GM18861 (cell line): ENCODE measurements around the gene ADAMTS15.

ENCODE experiments used
- ATAC-seq: cut with Tn5 transposase; IDR thresholded peaks from one replicate; pipeline ENCODE4 v1.9.1; 2021; ENCODE audit not compliant: unreplicated experiment

ADAMTS15 gene

DNA sequence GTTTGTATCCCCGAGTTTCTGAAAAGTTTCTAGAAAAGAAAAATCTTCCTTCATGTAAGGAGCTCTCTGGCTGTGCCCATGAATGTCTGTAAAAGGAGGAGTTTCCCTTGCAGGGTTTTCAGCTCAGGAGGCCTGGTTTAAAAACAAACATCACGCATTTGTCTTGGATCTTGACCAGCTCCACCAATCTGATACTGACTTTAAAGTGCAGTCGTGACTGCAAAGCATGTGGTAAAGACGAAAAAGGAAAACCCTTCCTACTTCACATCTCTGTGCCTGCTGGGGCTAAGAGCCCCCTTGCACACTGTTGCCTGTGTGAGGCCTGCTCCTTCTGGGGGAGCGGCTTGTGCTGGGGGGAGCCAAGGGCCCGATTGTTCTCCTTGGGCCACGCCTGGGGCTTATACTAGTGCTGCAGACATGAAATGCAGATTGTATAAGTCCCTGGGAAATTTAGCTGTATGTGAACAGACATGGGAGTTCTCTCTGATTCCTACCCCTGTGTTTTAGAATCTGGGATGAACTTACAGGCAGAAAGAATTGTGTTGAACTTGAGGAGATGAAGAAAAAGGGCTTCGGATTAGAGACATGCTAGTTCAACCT, 62.1 kb downstream of the ADAMTS15 start:
- ATAC-seq = no peak

DNA sequence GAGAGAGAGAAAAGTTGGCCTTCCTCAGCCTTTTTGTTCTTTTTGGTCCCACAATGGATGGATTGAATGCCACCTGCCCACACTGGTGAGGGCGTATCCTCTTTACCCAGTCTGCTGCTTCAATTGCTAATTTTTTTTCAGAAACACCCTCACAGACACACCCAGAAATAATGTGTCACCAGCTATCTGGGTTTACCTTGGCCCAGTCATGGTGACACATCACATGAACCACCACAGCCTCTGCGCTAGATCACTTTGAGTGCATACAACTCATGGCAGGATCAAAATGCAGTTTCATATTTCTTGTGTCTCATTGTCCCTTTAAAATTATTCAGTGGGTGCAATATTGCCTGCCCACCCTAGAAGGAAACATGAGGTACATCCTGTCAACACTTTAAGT, 63.3 kb downstream of the ADAMTS15 start:
- no peak for ATAC-seq

DNA sequence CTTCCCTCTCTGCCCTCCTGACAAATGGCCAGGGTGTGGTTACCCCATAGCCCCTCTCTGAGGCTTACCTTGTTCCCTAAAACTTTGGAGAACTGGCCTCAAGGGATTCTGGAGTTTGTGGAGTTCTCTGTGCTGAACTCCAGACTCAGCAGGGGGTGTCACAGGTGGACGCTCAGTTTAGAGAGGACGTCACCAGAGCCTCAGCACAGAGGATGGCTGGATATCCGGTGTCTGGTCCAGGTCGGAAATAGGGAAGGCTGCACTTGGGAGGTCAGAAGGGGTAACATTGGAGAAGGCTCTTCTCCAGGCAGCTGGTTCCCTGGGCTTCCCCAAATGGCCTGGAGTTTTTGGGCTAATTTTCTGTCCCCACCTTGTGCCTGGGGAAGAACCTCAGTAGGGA, 64.2 kb downstream of the ADAMTS15 start:
- no peak for ATAC-seq

DNA sequence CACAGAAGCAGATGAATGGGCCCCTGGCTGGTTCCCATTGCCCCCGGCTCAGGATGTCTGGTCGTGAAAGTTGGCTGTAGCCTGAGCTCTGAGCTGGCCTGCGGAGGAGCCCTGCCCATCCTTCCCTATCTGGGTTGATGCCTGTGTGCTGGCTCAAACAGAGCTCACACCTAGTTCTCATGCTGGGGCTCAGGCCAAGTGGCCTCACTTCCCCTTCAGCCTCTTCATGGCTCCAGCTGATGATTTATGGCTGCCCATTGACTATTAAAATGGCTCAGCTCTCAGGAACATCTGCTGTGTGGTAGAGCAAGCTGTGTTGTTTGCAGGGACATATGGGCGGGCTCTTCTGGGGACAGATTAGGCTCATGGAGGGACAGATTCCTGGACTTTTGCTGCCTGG, 64.7 kb downstream of the ADAMTS15 start:
- no peak for ATAC-seq

GRCh38 chr11:130514316-130514715, 65.9 kb downstream of the ADAMTS15 start:
- no peak for ATAC-seq

DNA sequence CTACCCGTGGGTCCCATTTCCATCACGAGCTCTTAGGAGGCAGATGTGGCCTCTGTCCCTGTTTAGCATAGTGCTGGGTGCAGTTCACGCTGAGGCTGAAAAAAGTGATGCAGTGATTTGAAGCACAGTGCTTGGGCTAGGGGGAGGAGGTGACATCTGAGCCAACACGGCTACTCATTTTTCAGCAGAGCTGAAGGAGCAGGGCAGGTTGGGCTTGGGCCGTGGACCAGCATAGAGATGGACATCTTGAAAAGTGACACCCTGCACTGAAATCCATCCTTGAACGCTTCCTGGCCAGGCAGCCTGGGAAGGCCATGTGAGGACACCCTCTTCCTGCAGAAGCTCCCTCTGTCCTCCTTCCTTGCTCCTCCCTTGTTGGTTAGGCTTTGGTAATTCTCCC, 66.4 kb downstream of the ADAMTS15 start:
- ATAC-seq = no peak

DNA sequence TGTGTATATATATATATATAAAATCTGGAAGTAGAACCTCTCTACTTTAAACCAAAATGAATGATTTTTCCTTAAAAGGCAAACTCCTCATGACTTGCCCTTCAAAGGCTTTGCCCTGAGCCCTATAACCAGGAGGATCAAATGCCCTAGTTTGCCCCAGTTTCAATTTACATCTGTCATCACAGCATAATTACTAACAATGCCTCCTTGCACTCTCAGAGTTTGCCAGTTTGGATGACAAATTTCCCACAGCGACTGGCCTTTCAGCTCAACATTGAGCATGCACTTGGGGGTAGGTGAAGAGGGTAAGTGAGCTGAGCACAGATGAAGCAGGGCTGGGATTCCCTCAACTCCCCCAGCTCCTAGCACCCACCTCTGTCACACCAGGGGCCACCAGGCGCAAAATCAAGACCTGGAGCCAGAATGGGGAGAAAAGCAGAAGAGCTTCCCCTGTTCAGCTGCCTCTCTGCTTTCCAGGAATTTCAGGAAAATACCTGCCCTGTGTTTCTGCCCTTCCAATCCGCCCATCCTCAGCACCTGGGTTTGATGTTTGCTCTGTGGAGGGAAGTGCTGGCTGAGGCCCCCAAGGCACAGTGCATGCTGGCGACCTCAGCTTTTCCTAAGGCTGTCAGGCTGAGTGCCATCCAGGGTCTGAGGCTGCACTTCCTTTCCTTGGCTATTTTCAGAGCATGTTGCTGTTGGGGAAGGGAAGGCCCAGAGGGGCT, 67.5 kb downstream of the ADAMTS15 start:
- no peak for ATAC-seq

GRCh38 chr11:130516554-130517505, 68.4 kb downstream of the ADAMTS15 start:
- ATAC-seq = no peak

- no peak for ATAC-seq
Observed at GRCh38 chr11:130518164-130518680, 69.8 kb downstream of the ADAMTS15 start.

DNA sequence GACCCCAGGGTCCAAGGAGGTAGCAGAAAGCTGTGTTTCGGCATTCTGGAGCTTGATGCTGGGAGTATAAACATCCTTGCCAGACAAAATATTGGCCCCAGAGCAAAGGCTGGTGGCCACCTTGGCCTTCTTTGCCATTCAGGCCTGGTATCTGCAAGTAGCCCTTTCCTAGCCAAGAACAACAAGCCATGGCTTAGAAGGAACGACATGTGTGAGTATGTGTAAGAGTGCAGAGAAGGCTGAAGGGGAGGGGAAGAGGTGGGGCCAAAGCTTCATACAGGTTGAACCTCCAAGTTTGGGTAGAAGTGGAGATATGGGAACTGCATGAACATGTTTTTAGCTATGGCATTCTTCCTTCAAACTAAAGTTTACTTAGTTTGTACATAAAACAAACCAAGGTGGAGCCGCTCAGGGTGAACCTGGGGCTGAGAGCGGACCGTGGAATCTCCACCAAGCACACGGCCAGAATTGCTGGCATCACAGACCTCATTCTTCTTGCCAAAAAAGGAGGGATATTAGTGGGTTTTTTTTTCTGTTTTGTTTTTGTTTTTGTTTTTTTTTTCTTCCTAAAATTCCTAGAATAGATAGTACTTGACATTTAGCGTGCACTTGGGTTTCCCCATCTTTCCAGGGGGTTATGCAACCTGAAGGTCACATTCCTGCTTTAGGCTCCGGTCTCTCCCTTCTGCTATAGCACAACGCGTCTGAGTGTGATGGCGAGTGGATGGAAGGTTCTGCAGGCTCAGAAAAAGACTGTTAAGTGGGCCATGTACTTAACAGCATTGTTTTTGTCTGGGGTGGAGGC, 70.9 kb downstream of the ADAMTS15 start:
- ATAC-seq = no peak

GRCh38 chr11:130520271-130520671, 71.8 kb downstream of the ADAMTS15 start:
- no peak for ATAC-seq

- ATAC-seq = no peak
Observed at GRCh38 chr11:130522284-130522961, 74.0 kb downstream of the ADAMTS15 start.

- no peak for ATAC-seq
Observed at GRCh38 chr11:130523166-130523565, 74.7 kb downstream of the ADAMTS15 start.

- ATAC-seq = no peak
Observed at GRCh38 chr11:130523609-130524008, 75.2 kb downstream of the ADAMTS15 start.

GRCh38 chr11:130524132-130524790, 75.8 kb downstream of the ADAMTS15 start:
- no peak for ATAC-seq

- no peak for ATAC-seq
Observed at GRCh38 chr11:130525307-130525706, 76.9 kb downstream of the ADAMTS15 start.
